Endothelial cell of umbilical vein (primary cell): Measurements from ENCODE around the gene SYT8. TPM values are rescaled to one million over a fixed set of nuclear protein-coding genes. Genes with fewer than 3 reads are reported as not detected.
"Not testable (repeated sequence)": the region's sequence is repeated elsewhere in the genome, so short reads cannot be mapped to it uniquely, and the experiment has no call there.

Experiments
- BruUV-seq: library from RNA; stranded (reverse); fragments of 400-500 nt; replicated peaks from 2 replicates; lab custom pipeline; 2021; lab: Mats Ljungman, UMichigan
- CTCF ChIA-PET: fragments of 300-600, 350-600 bp; sonication (Branson Sonifier 250); formaldehyde crosslinking; loops from one replicate; lab custom pipeline; 2021; ENCODE audit warnings: antibody characterized with exemption, inconsistent platforms; lab: Charles Lee
- POLR2A ChIA-PET: fragments of 300-600, 350-600 bp; sonication (Branson Sonifier 250); formaldehyde crosslinking; loops from one replicate; lab custom pipeline; 2021; ENCODE audit warnings: antibody characterized with exemption, inconsistent platforms; lab: Charles Lee
- DNase-seq: peaks from one replicate; pipeline ENCODE4 v3.0.0-alpha.2; 2011; ENCODE audit warnings: low read depth, low spot score
- FAIRE-seq: peaks from 2 replicates; lab custom pipeline; 2011; peaks lifted over from hg19 to GRCh38; lab: Jason Lieb, UNC
- H2AFZ ChIP-seq: 2 replicates; pipeline ENCODE4 v1.6.0; 2012; ENCODE audit warnings: low read depth, low read length, control low read depth, inconsistent platforms
- H3K27ac ChIP-seq: 2 replicates; pipeline ENCODE4 v1.5.1; 2011; ENCODE audit warnings: low read depth, mild to moderate bottlenecking, control low read depth, low read length, moderate library complexity; ENCODE audit not compliant: insufficient read depth
- H3K27me3 ChIP-seq, 2 experiments: 2 replicates each; pipeline versions ENCODE4 v1.6.0 to v1.6.1; 2011; ENCODE audit warnings: low read length in 2 of 2, mixed read lengths in 1 of 2; ENCODE audit not compliant: control insufficient read depth in 2 of 2, insufficient read depth in 2 of 2
- H3K36me3 ChIP-seq, 2 experiments: 2 replicates in 1 of 2; 3 replicates in 1 of 2; pipeline ENCODE4 v1.5.1; 2011; ENCODE audit warnings: low read length in 2 of 2, mild to moderate bottlenecking in 1 of 2, moderate library complexity in 1 of 2; ENCODE audit not compliant: control insufficient read depth in 2 of 2, insufficient read depth in 2 of 2; ENCODE audit errors: extremely low read depth in 1 of 2
- H3K4me1 ChIP-seq: 3 replicates; pipeline ENCODE4 v1.5.1; 2011; ENCODE audit warnings: mild to moderate bottlenecking, low read length; ENCODE audit not compliant: control insufficient read depth, insufficient read depth; ENCODE audit errors: extremely low read depth
- H3K4me2 ChIP-seq: 2 replicates; pipeline ENCODE4 v1.6.1; 2011; ENCODE audit warnings: low read length, control low read depth, mixed read lengths; ENCODE audit not compliant: insufficient read depth
- H3K4me3 ChIP-seq, 3 experiments: fragments of 200-600 bp in 1 of 3; sonication (generic), shearing (Covaris generic) in 1 of 3; replicated peaks in 1 of 3; 2 replicates each; pipeline ENCODE4 v1.5.1; 2011 to 2016; ENCODE audit warnings: control low read depth in 3 of 3, low read length in 3 of 3, mild to moderate bottlenecking in 2 of 3, inconsistent platforms in 1 of 3, low read depth in 1 of 3, moderate library complexity in 1 of 3; ENCODE audit not compliant: insufficient read depth in 1 of 3
- H3K79me2 ChIP-seq: 2 replicates; pipeline ENCODE4 v1.6.0; 2012; ENCODE audit warnings: low read length, inconsistent platforms; ENCODE audit not compliant: control insufficient read depth, insufficient read depth
- H3K9ac ChIP-seq: replicated peaks from 2 replicates; pipeline ENCODE3; 2011; ENCODE audit warnings: low read length, control low read depth; ENCODE audit not compliant: insufficient read depth; ENCODE audit errors: extremely low read depth
- H3K9me1 ChIP-seq: replicated peaks from 3 replicates; pipeline ENCODE4 v1.6.0; 2011; ENCODE audit warnings: mild to moderate bottlenecking, low read length; ENCODE audit not compliant: control insufficient read depth, insufficient read depth; ENCODE audit errors: extremely low read depth
- H3K9me3 ChIP-seq: replicated peaks from 2 replicates; pipeline ENCODE4 v1.5.1; 2012; ENCODE audit warnings: low read length, inconsistent platforms; ENCODE audit not compliant: control insufficient read depth, insufficient read depth
- H4K20me1 ChIP-seq: replicated peaks from 2 replicates; pipeline ENCODE3; 2011; ENCODE audit warnings: mild to moderate bottlenecking, low read length; ENCODE audit not compliant: control insufficient read depth, insufficient read depth; ENCODE audit errors: extremely low read depth
- CTCF ChIP-seq, 2 donors: IDR thresholded peaks; 1 replicate in 1 of 2; 2 replicates in 1 of 2; pipeline ENCODE4 v1.5.1; 2011; ENCODE audit warnings: low read length in 2 of 2, mild to moderate bottlenecking in 2 of 2, moderate library complexity in 2 of 2, control low read depth in 1 of 2, inconsistent platforms in 1 of 2, low read depth in 1 of 2; ENCODE audit not compliant: insufficient read depth in 1 of 2; ENCODE audit errors: extremely low read depth in 1 of 2
- EZH2 ChIP-seq: IDR thresholded peaks from 2 replicates; pipeline ENCODE4 v1.6.1; 2012; ENCODE audit warnings: borderline replicate concordance, low read depth, mild to moderate bottlenecking, moderate library complexity, low read length, inconsistent platforms; ENCODE audit not compliant: severe bottlenecking
- FOS ChIP-seq: IDR thresholded peaks from 2 replicates; pipeline ENCODE4 v1.6.1; 2011; ENCODE audit warnings: mild to moderate bottlenecking, low read length, moderate library complexity, borderline replicate concordance; ENCODE audit not compliant: insufficient read depth
- GATA2 ChIP-seq: IDR thresholded peaks from 2 replicates; pipeline ENCODE4 v1.7.0; 2011; ENCODE audit warnings: low read depth, mild to moderate bottlenecking, moderate library complexity, mixed read lengths, low read length; ENCODE audit not compliant: insufficient read length, insufficient read depth
- JUN ChIP-seq: IDR thresholded peaks from 2 replicates; pipeline ENCODE4 v1.6.1; 2011; ENCODE audit warnings: borderline replicate concordance, low read depth; ENCODE audit not compliant: insufficient read length, insufficient read depth
- MAX ChIP-seq: IDR thresholded peaks from 2 replicates; pipeline ENCODE4 v1.6.1; 2011; ENCODE audit not compliant: insufficient read depth, insufficient read length
- POLR2A ChIP-seq: IDR thresholded peaks from 2 replicates; pipeline ENCODE4 v1.6.1; 2012; ENCODE audit warnings: low read depth, mild to moderate bottlenecking, control low read depth, low read length
- dilution Hi-C: fragments of 300-500 bp; cut with MboI; formaldehyde crosslinking; loops from one replicate; pipeline ENCODE4 v1.15.0; 2019; ENCODE audit warnings: low sequenced_read_pairs; ENCODE audit not compliant: extremely low pct_ligation_motif_present
- intact Hi-C: fragments of 100-400 bp; cut with micrococcal nuclease; formaldehyde crosslinking; loops from one replicate; pipeline ENCODE4 v1.10.0; 2022
- polyA plus RNA-seq, 4 experiments: library from polyadenylated mRNA; depleted of rRNA in 3 of 4; stranded (reverse) in 3 of 4; unstranded in 1 of 4; fragments of >200 nt; gene quantifications; 2 replicates each; pipeline versions ENCODE4 v1.2.1 to v1.2.3, GENCODE V29; 2011 to 2012; ENCODE audit warnings: missing spikeins in 1 of 4
- total RNA-seq: library from RNA; stranded (reverse); gene quantifications from 2 replicates; pipeline ENCODE4 v1.2.3, GENCODE V29; 2021

SYT8 gene
- total and polyA plus RNA-seq, 2 donors (not counting 3 experiments of a cell fraction or from before 2014, with no cell fraction given): not detected

- no peaks in the 10 kb centered on the region for H3K9me1 ChIP-seq
- intact Hi-C loops: no loop called here
- peaks cover 0 to 3% of the 10 kb centered on the region in 2 experiments for H3K27me3 ChIP-seq
- no peak overlapping the region for H3K9ac ChIP-seq
- POLR2A ChIA-PET: no interaction called here
- no peaks in the 10 kb centered on the region for H3K4me1 ChIP-seq
- H3K9me3 ChIP-seq: no peaks in the 10 kb centered on the region
- dilution Hi-C loops: no loop called here
- TF ChIP-seq GATA2: no peak
- no peak for TF ChIP-seq FOS
- no peak for TF ChIP-seq POLR2A
- TF ChIP-seq MAX: no peak
- no peak for TF ChIP-seq JUN
- TF ChIP-seq EZH2: no peak
- TF ChIP-seq CTCF (IDR thresholded peaks at IDR 0.05; ENCODE audit: extremely low read depth in 1 of 2, insufficient read depth in 1 of 2, low read depth in 1 of 2, low read length in 2 of 2): no peak
- no peak overlapping the region for H2AFZ ChIP-seq
- H3K36me3 ChIP-seq: no peaks in the 10 kb centered on the region
- no peak for DNase-seq
- H3K79me2 ChIP-seq: no peaks in the 10 kb centered on the region
- no TSS peak for BruUV-seq
- CTCF ChIA-PET: interaction anchor here (0.9 to 4.9 kb wide), 5 partner anchors 31 to 281 kb away, joined by 3 to 53 read pairs (median 6); no protein-coding TSS in a partner anchor
- no peak for FAIRE-seq
- H3K4me3 ChIP-seq: no peak overlapping the region
- no peaks in the 10 kb centered on the region for H4K20me1 ChIP-seq
- no peak overlapping the region for H3K4me2 ChIP-seq
- no peak overlapping the region for H3K27ac ChIP-seq
These were observed 40.5 kb downstream of the SYT8 start for GRCh38 chr11:1875093-1875850.

GRCh38 chr11:1875851-1876301 is 41.1 kb downstream of the SYT8 start:
- H3K4me1 ChIP-seq, BruUV-seq, H3K4me3 ChIP-seq, H2AFZ ChIP-seq, DNase-seq, H3K4me2 ChIP-seq, POLR2A ChIA-PET, H3K36me3 ChIP-seq, H3K9me1 ChIP-seq, H3K27ac ChIP-seq, dilution Hi-C loops, H3K79me2 ChIP-seq, H3K9ac ChIP-seq, FAIRE-seq, H3K9me3 ChIP-seq, H4K20me1 ChIP-seq, H3K27me3 ChIP-seq: not testable (repeated sequence)
- intact Hi-C loops: loop anchor here (1.0 kb wide), 1 partner anchor 276 kb away; no protein-coding TSS in a partner anchor
- CTCF ChIA-PET: interaction anchor here (0.7 to 4.9 kb wide), 13 partner anchors 10 to 281 kb away, joined by 3 to 53 read pairs (median 6); partner anchors contain the start of gene SYT8
